Endothelial cell (in vitro differentiated cells): ENCODE data around the gene ZCCHC24. TPM values are rescaled to one million over a fixed set of nuclear protein-coding genes. Genes with fewer than 3 reads are reported as not detected.

Source experiments
- DNase-seq: peaks from one replicate; pipeline ENCODE4 v3.0.0; 2021; ENCODE audit warnings: low spot score
- H3K27ac Mint-ChIP-seq: one replicate; pipeline ENCODE4 v1.8.0; 2021; ENCODE audit warnings: mixed read lengths, inconsistent platforms; ENCODE audit not compliant: unreplicated experiment
- H3K27me3 Mint-ChIP-seq: one replicate; pipeline ENCODE4 v1.8.0; 2021; ENCODE audit warnings: mild to moderate bottlenecking, moderate library complexity, mixed read lengths, inconsistent platforms; ENCODE audit not compliant: unreplicated experiment
- H3K36me3 Mint-ChIP-seq: one replicate; pipeline ENCODE4 v1.8.0; 2021; ENCODE audit warnings: mild to moderate bottlenecking, low read depth, mixed read lengths, inconsistent platforms; ENCODE audit not compliant: unreplicated experiment
- H3K4me1 Mint-ChIP-seq: one replicate; pipeline ENCODE4 v1.8.0; 2021; ENCODE audit warnings: mild to moderate bottlenecking, mixed read lengths, inconsistent platforms; ENCODE audit not compliant: unreplicated experiment
- H3K4me3 Mint-ChIP-seq: one replicate; pipeline ENCODE4 v1.8.0; 2021; ENCODE audit warnings: mild to moderate bottlenecking, mixed read lengths, inconsistent platforms; ENCODE audit not compliant: unreplicated experiment
- H3K9me3 Mint-ChIP-seq: one replicate; pipeline ENCODE4 v1.8.0; 2021; ENCODE audit warnings: mixed read lengths, inconsistent platforms; ENCODE audit not compliant: unreplicated experiment
- CTCF ChIP-seq: fragments of 200-600 bp; sonication (generic); IDR thresholded peaks from one replicate; pipeline ENCODE4 v1.5.0; 2021; ENCODE audit warnings: antibody characterized with exemption; ENCODE audit not compliant: unreplicated experiment
- total RNA-seq: library from RNA; stranded (reverse); fragmentation: NEBNext Ultra II Directional; extraction: Animal tissue kit (Norgen Biotek cat#: 25700); gene quantifications from one replicate; pipeline ENCODE4 v1.2.1, GENCODE V29; 2021; ENCODE audit not compliant: unreplicated experiment

ZCCHC24 gene
- total RNA-seq, 1 donor from 2014 or later = 60.0 TPM

GRCh38 chr10:79416578-79417255 is 28.7 kb downstream of the ZCCHC24 start:
- H3K9me3 Mint-ChIP-seq = no peaks in the 10 kb centered on the region

GRCh38 chr10:79415736-79416577 is 29.5 kb downstream of the ZCCHC24 start:
- Mint-ChIP-seq H3K27me3 (peaks cover 13% of the 10 kb centered on the region), H3K27ac (no peak overlapping the region), H3K9me3 (no peaks in the 10 kb centered on the region), H3K36me3 (peaks cover 33% of the 10 kb centered on the region), H3K4me3 (no peak overlapping the region), H3K4me1 (peaks cover 25% of the 10 kb centered on the region)
- no peak for TF ChIP-seq CTCF
- no peak for DNase-seq

More at GRCh38 chr10:79416578-79417255, 28.7 kb downstream of the ZCCHC24 start:
- Mint-ChIP-seq H3K27ac (no peak overlapping the region), H3K4me1 (peaks cover 30% of the 10 kb centered on the region), H3K36me3 (peaks cover 33% of the 10 kb centered on the region), H3K4me3 (no peak overlapping the region), H3K27me3 (peaks cover 13% of the 10 kb centered on the region)
- TF ChIP-seq CTCF = no peak
- DNase-seq = no peak

- Mint-ChIP-seq H3K36me3 (peaks cover 33% of the 10 kb centered on the region), H3K4me1 (peaks cover 29% of the 10 kb centered on the region), H3K27me3 (peaks cover 16% of the 10 kb centered on the region), H3K9me3 (no peaks in the 10 kb centered on the region), H3K27ac (no peak overlapping the region), H3K4me3 (no peak overlapping the region)
- DNase-seq = no peak
- no peak for TF ChIP-seq CTCF
These were observed 30.7 kb downstream of the ZCCHC24 start for GRCh38 chr10:79414714-79415113.

- no peak for DNase-seq
- Mint-ChIP-seq H3K4me3 (no peak overlapping the region), H3K4me1 (peaks cover 31% of the 10 kb centered on the region), H3K27me3 (peaks cover 18% of the 10 kb centered on the region), H3K36me3 (peaks cover 35% of the 10 kb centered on the region), H3K9me3 (no peaks in the 10 kb centered on the region), H3K27ac (no peak overlapping the region)
- no peak for TF ChIP-seq CTCF
These were observed 32.2 kb downstream of the ZCCHC24 start for GRCh38 chr10:79413196-79413595.

- Mint-ChIP-seq H3K27me3 (peaks cover 17% of the 10 kb centered on the region), H3K4me3 (no peak overlapping the region), H3K9me3 (no peaks in the 10 kb centered on the region), H3K27ac (no peak overlapping the region), H3K4me1 (peaks cover 34% of the 10 kb centered on the region), H3K36me3 (peaks cover 33% of the 10 kb centered on the region)
- TF ChIP-seq CTCF = no peak
- DNase-seq = no peak
These were observed 32.9 kb downstream of the ZCCHC24 start for GRCh38 chr10:79412516-79412915.
